ENCODE data around the gene UBE2J2. TPM values are rescaled to one million over a fixed set of nuclear protein-coding genes. Genes with fewer than 3 reads are reported as not detected.
A peak's percentile ranks its signal among the peaks of the same experiment; 100 is the strongest.

Gene UBE2J2
- total RNA-seq, 2 experiments from 2014 or later, result 48.5 to 49.7 TPM

GRCh38 chr1:1314678-1315335 lies 41.2 kb upstream of the UBE2J2 start:
- Mint-ChIP-seq H3K36me3 (ENCODE audit: low read depth) (peaks cover 8% of the 10 kb centered on the region), H3K4me3 (no peak overlapping the region), H3K9me3 (no peaks in the 10 kb centered on the region), H3K27me3 (ENCODE audit: low read depth) (no peaks in the 10 kb centered on the region), H3K27ac (no peak overlapping the region), H3K4me1 (ENCODE audit: low read depth) (peaks cover 5% of the 10 kb centered on the region)
- no peak for DNase-seq
- CTCF ChIA-PET, result no interaction called here
- intact Hi-C loops (cut with micrococcal nuclease), result no loop called here

GRCh38 chr1:1314237-1314586 lies 40.6 kb upstream of the UBE2J2 start:
- CTCF ChIA-PET, result no interaction called here
- no peak overlapping the region for H3K4me3 Mint-ChIP-seq
- H3K4me1 Mint-ChIP-seq (ENCODE audit: low read depth), result peaks cover 5% of the 10 kb centered on the region
- no peak overlapping the region for H3K27ac Mint-ChIP-seq
- no peaks in the 10 kb centered on the region for H3K27me3 Mint-ChIP-seq (ENCODE audit: low read depth)
- intact Hi-C loops (cut with micrococcal nuclease), result no loop called here
- H3K36me3 Mint-ChIP-seq (ENCODE audit: low read depth), result peaks cover 8% of the 10 kb centered on the region
- no peak for DNase-seq
- no peaks in the 10 kb centered on the region for H3K9me3 Mint-ChIP-seq

- CTCF ChIA-PET, result interaction anchor here (0.9 kb wide), 1 partner anchor 191 kb away, joined by 3 read pairs; no protein-coding TSS in a partner anchor
- no peaks in the 10 kb centered on the region for H3K9me3 Mint-ChIP-seq
- intact Hi-C loops (cut with micrococcal nuclease), result no loop called here
- no peak for DNase-seq
- no peak overlapping the region for H3K4me3 Mint-ChIP-seq
- no peak overlapping the region for H3K27ac Mint-ChIP-seq
- H3K36me3 Mint-ChIP-seq (ENCODE audit: low read depth), result peaks cover 8% of the 10 kb centered on the region
- peaks cover 5% of the 10 kb centered on the region for H3K4me1 Mint-ChIP-seq (ENCODE audit: low read depth)
- no peaks in the 10 kb centered on the region for H3K27me3 Mint-ChIP-seq (ENCODE audit: low read depth)
These were observed 40.0 kb upstream of the UBE2J2 start for GRCh38 chr1:1313500-1314236.

- no peaks in the 10 kb centered on the region for H3K9me3 Mint-ChIP-seq
- H3K4me1 Mint-ChIP-seq (ENCODE audit: low read depth), result peaks cover 5% of the 10 kb centered on the region
- CTCF ChIA-PET, result interaction anchor here (0.9 kb wide), 1 partner anchor 192 kb away, joined by 3 read pairs; no protein-coding TSS in a partner anchor
- no peak overlapping the region for H3K4me3 Mint-ChIP-seq
- intact Hi-C loops (cut with micrococcal nuclease), result no loop called here
- peaks cover 8% of the 10 kb centered on the region for H3K36me3 Mint-ChIP-seq (ENCODE audit: low read depth)
- no peak overlapping the region for H3K27ac Mint-ChIP-seq
- H3K27me3 Mint-ChIP-seq (ENCODE audit: low read depth), result no peaks in the 10 kb centered on the region
- no peak for DNase-seq
These were observed 39.0 kb upstream of the UBE2J2 start for GRCh38 chr1:1312450-1313314.

- H3K36me3 Mint-ChIP-seq (ENCODE audit: low read depth), result peaks cover 8% of the 10 kb centered on the region
- H3K4me1 Mint-ChIP-seq (ENCODE audit: low read depth), result peaks cover 11% of the 10 kb centered on the region
- DNase-seq, result no peak
- intact Hi-C loops (cut with micrococcal nuclease), result no loop called here
- H3K27me3 Mint-ChIP-seq (ENCODE audit: low read depth), result no peaks in the 10 kb centered on the region
- no peaks in the 10 kb centered on the region for H3K9me3 Mint-ChIP-seq
- H3K27ac Mint-ChIP-seq, result no peak overlapping the region
- H3K4me3 Mint-ChIP-seq, result no peak overlapping the region
- CTCF ChIA-PET, result no interaction called here
These were observed 37.8 kb upstream of the UBE2J2 start for GRCh38 chr1:1311107-1312104.

GRCh38 chr1:1310476-1311053 lies 36.9 kb upstream of the UBE2J2 start:
- Mint-ChIP-seq H3K36me3 (ENCODE audit: low read depth) (peaks cover 5% of the 10 kb centered on the region), H3K4me3 (peak overlapping the region; percentile 18), H3K9me3 (no peaks in the 10 kb centered on the region), H3K27ac (no peak overlapping the region), H3K27me3 (ENCODE audit: low read depth) (no peaks in the 10 kb centered on the region), H3K4me1 (ENCODE audit: low read depth) (peaks cover 18% of the 10 kb centered on the region)
- CTCF ChIA-PET, result interaction anchor here (1.3 kb wide), 1 partner anchor 188 kb away, joined by 6 read pairs; no protein-coding TSS in a partner anchor
- intact Hi-C loops (cut with micrococcal nuclease), result no loop called here
- no peak for DNase-seq

- no peak for DNase-seq
- intact Hi-C loops (cut with micrococcal nuclease), result no loop called here
- H3K27ac Mint-ChIP-seq, result no peak overlapping the region
- CTCF ChIA-PET, result interaction anchor here (1.3 kb wide), 1 partner anchor 188 kb away, joined by 6 read pairs; no protein-coding TSS in a partner anchor
- peaks cover 5% of the 10 kb centered on the region for H3K36me3 Mint-ChIP-seq (ENCODE audit: low read depth)
- H3K4me1 Mint-ChIP-seq (ENCODE audit: low read depth), result peaks cover 22% of the 10 kb centered on the region
- no peaks in the 10 kb centered on the region for H3K9me3 Mint-ChIP-seq
- no peaks in the 10 kb centered on the region for H3K27me3 Mint-ChIP-seq (ENCODE audit: low read depth)
- H3K4me3 Mint-ChIP-seq, result peak overlapping the region; percentile 68
These were observed 36.4 kb upstream of the UBE2J2 start for GRCh38 chr1:1310109-1310385.

GRCh38 chr1:1309251-1310108 lies 35.8 kb upstream of the UBE2J2 start:
- H3K27me3 Mint-ChIP-seq (ENCODE audit: low read depth), result no peaks in the 10 kb centered on the region
- peaks cover 23% of the 10 kb centered on the region for H3K4me1 Mint-ChIP-seq (ENCODE audit: low read depth)
- H3K9me3 Mint-ChIP-seq, result no peaks in the 10 kb centered on the region
- DNase-seq, result no peak
- no peak overlapping the region for H3K27ac Mint-ChIP-seq
- H3K4me3 Mint-ChIP-seq, result peak overlapping the region; percentile 68
- CTCF ChIA-PET, result interaction anchor here (1.3 kb wide), 1 partner anchor 187 kb away, joined by 6 read pairs; no protein-coding TSS in a partner anchor
- intact Hi-C loops (cut with micrococcal nuclease), result loop anchor here (2.0 to 5.0 kb wide), 2 partner anchors 198 to 277 kb away; no protein-coding TSS in a partner anchor
- peaks cover 5% of the 10 kb centered on the region for H3K36me3 Mint-ChIP-seq (ENCODE audit: low read depth)

GRCh38 chr1:1308756-1309250 lies 35.1 kb upstream of the UBE2J2 start:
- Mint-ChIP-seq H3K27ac (peak overlapping the region; percentile 53), H3K4me3 (peak overlapping the region; percentile 76), H3K27me3 (ENCODE audit: low read depth) (no peaks in the 10 kb centered on the region), H3K36me3 (ENCODE audit: low read depth) (peaks cover 5% of the 10 kb centered on the region), H3K9me3 (no peaks in the 10 kb centered on the region), H3K4me1 (ENCODE audit: low read depth) (peaks cover 23% of the 10 kb centered on the region)
- CTCF ChIA-PET, result no interaction called here
- intact Hi-C loops (cut with micrococcal nuclease), result loop anchor here (1.0 to 5.0 kb wide), 9 partner anchors 15 to 309 kb away; partner anchors contain the start of genes AURKAIP1, B3GALT6, C1orf159 and CPTP
- no peak for DNase-seq

GRCh38 chr1:1307923-1308755 lies 34.5 kb upstream of the UBE2J2 start, which contains the start of the genes ACAP3 and PUSL1:
TSS of gene ACAP3 (minus strand) at chr1:1307930. CDS start at chr1:1307815, 115 bp downstream.
TSS of gene PUSL1 (plus strand) at chr1:1308597. CDS start at chr1:1308644, 47 bp downstream.
- intact Hi-C loops (cut with micrococcal nuclease), result loop anchor here (1.0 to 5.0 kb wide), 9 partner anchors 16 to 308 kb away; partner anchors contain the start of genes AURKAIP1, B3GALT6, C1orf159 and CPTP
- Mint-ChIP-seq H3K4me1 (ENCODE audit: low read depth) (peaks cover 23% of the 10 kb centered on the region), H3K4me3 (peak within 1 kb of the TSS; percentile 79), H3K27me3 (ENCODE audit: low read depth) (no peaks in the 10 kb centered on the region), H3K27ac (peak within 1 kb of the TSS; percentile 77), H3K9me3 (no peaks in the 10 kb centered on the region), H3K36me3 (ENCODE audit: low read depth) (peaks cover 3% of the 10 kb centered on the region)
- peak; percentile 88 for DNase-seq
- CTCF ChIA-PET, result interaction anchor here (1.3 kb wide), 1 partner anchor 38 kb away, joined by 5 read pairs; no protein-coding TSS in a partner anchor
